ENCODE results near the gene P2RX3.

- TF ChIP-seq POLR2A (IDR thresholded peaks at IDR 0.05) (no peak), CTCF (IDR thresholded peaks at IDR 0.05) (no peak)
Observed at GRCh38 chr11:57323167-57323854, 14.8 kb upstream of the P2RX3 start.
